HG03135 (cell line): ENCODE results near the gene COG7.
A peak's percentile ranks its signal among the peaks of the same experiment; 100 is the strongest.
"Not testable (repeated sequence)": the region's sequence is repeated elsewhere in the genome, so short reads cannot be mapped to it uniquely, and the experiment has no call there.

Experiments
- ATAC-seq: cut with Tn5 transposase; IDR thresholded peaks from one replicate; pipeline ENCODE4 v1.9.1; 2021; ENCODE audit warnings: mild to moderate bottlenecking, moderate library complexity; ENCODE audit not compliant: unreplicated experiment

COG7 gene

GRCh38 chr16:23452572-23453337 is at the start of gene COG7:
COG7 (minus strand) TSS chr16:23453189; CDS start chr16:23452994, 195 bp downstream.
- peak; percentile 81 for ATAC-seq

- ATAC-seq: no peak
Observed at GRCh38 chr16:23502466-23502865, 49.5 kb upstream of the COG7 start.

- no peak for ATAC-seq
Observed at GRCh38 chr16:23501291-23501690, 48.3 kb upstream of the COG7 start.

- no peak for ATAC-seq
Observed at GRCh38 chr16:23500862-23501225, 47.9 kb upstream of the COG7 start.

- no peak for ATAC-seq
Observed at GRCh38 chr16:23500212-23500861, 47.3 kb upstream of the COG7 start.

GRCh38 chr16:23499801-23500200 is 46.8 kb upstream of the COG7 start:
- no peak for ATAC-seq

GRCh38 chr16:23498863-23499262 is 45.9 kb upstream of the COG7 start:
- ATAC-seq: no peak

GRCh38 chr16:23497543-23497868 is 44.5 kb upstream of the COG7 start:
- ATAC-seq: no peak

- no peak for ATAC-seq
Observed at GRCh38 chr16:23496821-23497542, 44.0 kb upstream of the COG7 start.

GRCh38 chr16:23495671-23496070 is 42.7 kb upstream of the COG7 start:
- ATAC-seq: no peak

- ATAC-seq: no peak
Observed at GRCh38 chr16:23494188-23494587, 41.2 kb upstream of the COG7 start.

GRCh38 chr16:23491490-23492391 is 38.8 kb upstream of the COG7 start:
- no peak for ATAC-seq

- ATAC-seq: no peak
Observed at GRCh38 chr16:23486480-23486879, 33.5 kb upstream of the COG7 start.

- no peak for ATAC-seq
Observed at GRCh38 chr16:23485841-23486240, 32.9 kb upstream of the COG7 start.

GRCh38 chr16:23485257-23485614 is 32.2 kb upstream of the COG7 start:
- ATAC-seq: no peak

- no peak for ATAC-seq
Observed at GRCh38 chr16:23484510-23485256, 31.7 kb upstream of the COG7 start.

- not testable (repeated sequence) for ATAC-seq
Observed at GRCh38 chr16:23483492-23483891, 30.5 kb upstream of the COG7 start.

- ATAC-seq: no peak
Observed at GRCh38 chr16:23482778-23483177, 29.8 kb upstream of the COG7 start.

GRCh38 chr16:23480257-23480656 is 27.3 kb upstream of the COG7 start:
- ATAC-seq: no peak

- no peak for ATAC-seq
Observed at GRCh38 chr16:23479138-23479537, 26.1 kb upstream of the COG7 start.
